Activated CD4-positive, CD25-positive, alpha-beta regulatory T cell treated with anti-CD3 and anti-CD28 coated beads, Interleukin-2, amount 50 U/mL, for 24 hours (primary cell): ENCODE measurements around the gene ILDR1.

Source experiments
- ATAC-seq, 2 donors: fragments of 150-1000 bp; cut with Tn5 transposase; one replicate each; pipeline ENCODE4 v1.10.0; 2021; ENCODE audit warnings: mild to moderate bottlenecking in 1 of 2, moderate library complexity in 1 of 2

The ILDR1 gene

DNA sequence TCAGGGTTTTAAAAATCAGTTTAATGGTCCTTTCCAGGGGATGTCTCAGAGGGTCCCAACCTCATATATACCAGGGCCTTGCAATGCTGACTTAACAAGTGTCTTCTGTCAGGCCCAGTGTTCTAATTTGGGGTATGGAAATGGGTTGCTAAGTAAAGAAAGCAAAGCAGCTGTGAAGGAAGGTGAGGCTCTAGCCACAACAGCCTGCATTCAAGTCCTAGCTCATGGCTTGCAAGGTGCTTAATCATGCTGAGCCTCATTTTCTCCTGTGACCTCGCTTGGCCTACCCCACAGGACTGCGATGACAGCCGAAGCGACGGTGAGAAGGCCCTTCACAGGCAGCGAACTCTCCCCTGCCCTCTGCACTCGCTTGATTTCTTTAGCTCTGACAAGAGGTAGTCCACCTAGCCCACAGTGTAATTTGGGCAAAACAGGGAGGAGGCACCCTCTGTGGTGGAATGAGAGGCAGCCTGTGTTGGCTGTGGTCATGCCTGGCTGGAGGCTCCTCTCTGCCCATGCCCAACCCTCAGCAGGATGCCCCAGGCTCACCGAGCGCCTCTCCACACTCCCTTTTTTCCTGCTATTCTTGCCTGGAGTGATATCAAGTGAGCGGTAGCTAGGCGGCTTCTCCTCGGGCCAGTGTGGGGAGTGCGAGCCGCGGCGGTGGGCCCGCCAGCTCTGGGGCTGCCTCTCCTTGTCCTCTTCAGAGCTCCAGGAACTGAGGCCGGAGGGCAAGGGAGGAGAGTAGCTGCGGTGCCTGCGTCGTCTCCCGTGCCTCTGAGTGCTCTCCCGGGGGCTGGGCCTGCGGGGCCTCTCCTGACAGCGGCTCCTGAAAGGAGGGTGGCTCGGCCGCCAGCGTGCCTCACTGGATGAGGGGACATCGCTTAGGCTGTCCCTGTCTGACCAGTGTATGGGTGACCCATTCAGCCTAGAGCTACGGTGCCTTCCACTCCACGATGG is 29.2 kb downstream of the ILDR1 start:
- ATAC-seq = no peak

DNA sequence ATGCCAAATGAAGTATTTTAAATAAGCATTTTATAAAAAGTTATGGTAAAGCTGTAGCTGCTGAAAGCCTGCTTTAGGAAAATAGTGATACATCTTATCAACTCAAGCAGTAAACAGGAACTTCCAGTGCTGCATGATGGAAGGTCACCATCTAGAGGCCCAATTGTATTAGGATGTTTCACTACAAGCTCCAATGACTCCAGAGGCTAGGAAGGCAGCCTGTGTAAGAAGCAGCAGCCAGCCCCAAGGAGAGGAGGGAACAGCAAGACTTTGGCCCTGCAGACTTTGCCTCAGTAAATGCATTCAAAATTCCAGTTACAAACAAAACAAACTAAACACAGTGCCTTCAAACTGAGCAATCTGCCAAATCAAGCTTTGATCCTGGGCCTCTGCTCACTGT is 32.1 kb downstream of the ILDR1 start:
- no peak for ATAC-seq

DNA sequence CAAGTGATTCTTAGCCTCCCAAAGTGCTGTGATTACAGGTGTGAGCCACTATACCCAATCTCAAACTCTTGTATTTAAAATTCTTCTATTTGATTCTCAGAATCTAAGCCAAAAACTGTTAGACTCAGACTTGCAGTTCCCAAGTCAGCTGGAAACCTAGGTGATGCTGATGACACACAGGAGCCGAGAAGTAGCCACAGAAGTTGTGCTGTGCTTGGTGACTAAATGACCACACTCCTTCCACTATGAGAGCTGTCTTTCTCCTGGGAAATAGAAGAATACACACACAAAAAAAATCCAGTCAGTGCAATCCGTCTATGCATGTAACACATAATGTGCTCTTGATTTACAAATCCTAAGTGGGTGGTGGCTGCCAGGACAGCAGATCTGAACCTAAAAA is 33.9 kb downstream of the ILDR1 start:
- no peak for ATAC-seq

DNA sequence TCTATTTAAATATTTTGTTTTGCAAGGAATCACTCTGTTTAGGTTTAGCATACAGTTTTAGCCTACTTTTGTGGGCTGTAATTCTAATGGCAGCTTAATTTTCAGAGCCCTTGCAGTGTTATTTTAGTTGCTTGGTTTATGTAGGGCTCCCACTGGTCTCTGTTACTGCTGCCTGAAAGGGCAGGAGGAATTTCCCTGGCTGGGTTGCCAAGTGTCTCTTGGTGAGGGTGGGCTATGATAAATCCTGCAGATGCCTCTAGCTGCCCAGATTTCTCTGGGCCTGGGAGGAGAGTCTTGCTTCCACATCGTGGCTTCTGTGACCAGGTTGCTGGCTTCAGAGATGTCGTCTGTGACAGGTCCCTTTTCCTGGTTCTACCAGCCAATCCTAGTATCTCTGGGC is 36.2 kb downstream of the ILDR1 start:
- no peak for ATAC-seq

DNA sequence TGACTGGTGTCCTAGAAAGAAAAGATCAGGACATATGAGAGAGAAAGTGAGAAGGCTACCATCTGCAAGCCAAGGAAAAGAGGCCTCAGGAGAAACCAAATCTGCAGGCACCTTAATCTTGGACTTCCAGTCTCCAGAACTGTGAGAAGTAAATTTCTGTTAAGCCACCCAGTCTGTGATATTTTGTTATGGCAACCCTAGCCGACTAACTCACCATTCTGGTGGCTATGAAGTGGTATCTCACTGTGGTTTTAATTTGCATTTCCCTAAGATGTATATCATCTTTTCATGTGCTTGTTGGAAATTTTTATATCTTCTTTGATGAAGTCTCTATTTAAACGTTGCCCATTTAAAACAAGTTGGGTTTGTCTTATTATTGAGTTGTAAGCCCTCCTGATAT is 40.6 kb downstream of the ILDR1 start:
- no peak for ATAC-seq

DNA sequence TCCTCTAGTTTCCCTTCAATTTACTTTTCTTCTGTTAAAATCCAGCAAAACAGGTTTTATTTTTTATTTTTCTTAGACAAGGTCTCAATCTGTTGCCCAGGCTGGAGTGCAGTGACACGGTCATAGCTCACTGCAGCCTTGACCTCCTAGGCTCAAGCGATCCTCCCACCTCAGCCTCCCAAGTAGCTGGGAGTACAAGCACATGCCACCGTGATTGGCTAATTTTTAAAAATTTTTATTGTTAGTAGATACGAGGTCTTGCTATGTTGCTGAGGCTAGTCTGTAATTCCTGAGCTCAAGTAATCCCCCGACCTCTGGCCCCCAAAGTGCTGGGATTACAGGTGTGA is 41.6 kb downstream of the ILDR1 start:
- ATAC-seq = no peak

DNA sequence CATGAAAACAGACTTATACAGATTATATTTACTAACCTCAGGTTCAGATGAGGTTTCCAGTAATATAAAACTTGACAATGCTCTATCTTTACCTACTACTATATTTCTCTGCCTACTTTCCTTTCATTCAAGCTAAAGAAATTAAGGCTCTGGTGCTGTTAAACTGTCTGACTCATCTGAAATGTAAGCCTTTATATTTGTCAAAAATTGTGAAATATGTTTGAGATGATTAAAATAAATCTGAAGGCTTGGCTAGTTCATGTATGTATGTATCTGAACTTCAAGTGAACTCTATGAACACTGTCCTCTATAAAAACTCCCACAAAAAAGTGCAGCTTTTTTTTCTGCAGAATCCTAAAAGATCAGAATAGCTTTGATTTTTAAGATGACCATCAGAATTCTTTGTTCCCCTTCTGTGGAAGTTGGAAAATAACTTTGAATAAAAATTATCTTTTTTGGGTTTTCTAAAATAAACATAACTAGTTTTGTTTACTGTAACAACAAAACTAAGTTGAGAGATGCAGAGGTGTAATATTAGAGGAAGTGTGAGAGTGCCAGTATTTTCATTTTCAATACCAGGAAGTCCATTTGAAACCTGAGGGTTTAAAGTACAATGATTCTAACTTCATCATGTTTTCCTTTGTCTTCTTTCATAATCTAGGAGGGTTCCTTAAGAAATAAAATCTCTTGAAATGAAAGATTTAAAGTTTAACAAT is 42.2 kb downstream of the ILDR1 start:
- ATAC-seq = no peak

DNA sequence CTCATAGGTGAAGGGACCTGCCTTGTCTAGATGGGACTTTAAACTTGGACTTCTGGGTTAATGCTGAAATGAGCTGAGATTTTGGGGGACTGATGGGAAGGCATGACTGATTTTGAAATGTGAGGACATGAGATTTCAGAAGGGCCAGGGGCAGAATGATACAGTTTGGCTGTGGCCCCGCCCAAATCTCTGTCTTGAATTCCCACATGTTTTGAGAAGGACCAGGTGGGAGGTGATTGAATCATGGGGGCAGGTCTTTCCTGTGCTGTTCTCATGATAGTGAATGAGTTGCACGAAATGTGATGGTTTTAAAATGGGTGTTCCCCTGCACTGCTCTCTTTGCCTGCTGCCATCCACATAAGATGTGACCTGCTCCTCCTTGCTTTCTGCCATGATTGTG is 42.8 kb downstream of the ILDR1 start:
- no peak for ATAC-seq

DNA sequence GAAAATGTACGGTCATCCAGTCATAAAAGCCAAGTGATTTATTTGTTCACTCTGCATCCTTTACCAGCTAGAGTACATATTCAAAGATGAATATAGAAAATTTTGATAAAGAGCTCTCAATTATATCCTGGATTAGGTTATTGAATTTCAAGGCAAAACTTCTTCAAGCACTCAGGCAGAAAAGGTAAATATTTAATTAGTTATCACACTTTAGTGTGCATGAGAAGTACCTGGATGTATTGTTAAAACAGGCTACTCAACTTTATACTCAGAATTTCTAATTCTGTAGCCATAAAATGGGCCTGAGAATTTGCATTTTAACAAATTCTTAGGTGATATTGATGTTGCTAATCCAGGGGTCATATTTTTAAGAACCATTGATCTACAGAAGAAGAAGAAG is 45.3 kb downstream of the ILDR1 start:
- no peak for ATAC-seq

DNA sequence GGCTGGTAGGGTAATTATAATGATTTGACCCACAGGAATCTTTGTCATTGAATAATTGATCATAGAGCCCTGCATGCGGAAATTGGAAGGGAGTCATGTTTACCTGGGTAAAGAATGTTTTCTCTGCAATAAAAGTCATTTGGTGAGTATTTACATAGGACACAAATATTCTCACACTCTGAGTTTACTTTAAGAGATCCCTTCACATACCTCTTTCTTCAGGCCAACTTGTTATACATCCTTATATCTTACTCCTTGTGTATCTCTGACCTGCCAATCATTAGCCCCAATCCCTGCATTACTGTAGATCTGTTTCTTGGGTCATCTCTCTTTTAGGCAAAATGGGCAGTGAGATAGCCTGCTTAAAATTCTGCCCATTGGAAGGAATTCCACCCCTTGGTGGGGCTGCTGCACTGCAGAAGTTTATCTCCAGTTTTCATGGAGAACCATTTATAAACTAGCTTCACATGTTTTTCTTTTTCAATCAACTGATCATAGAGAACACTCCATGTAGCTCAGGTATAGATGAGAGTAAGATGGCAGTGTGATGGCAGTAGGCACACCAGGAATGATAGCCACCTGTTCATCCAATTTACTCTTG is 46.2 kb downstream of the ILDR1 start:
- no peak for ATAC-seq

DNA sequence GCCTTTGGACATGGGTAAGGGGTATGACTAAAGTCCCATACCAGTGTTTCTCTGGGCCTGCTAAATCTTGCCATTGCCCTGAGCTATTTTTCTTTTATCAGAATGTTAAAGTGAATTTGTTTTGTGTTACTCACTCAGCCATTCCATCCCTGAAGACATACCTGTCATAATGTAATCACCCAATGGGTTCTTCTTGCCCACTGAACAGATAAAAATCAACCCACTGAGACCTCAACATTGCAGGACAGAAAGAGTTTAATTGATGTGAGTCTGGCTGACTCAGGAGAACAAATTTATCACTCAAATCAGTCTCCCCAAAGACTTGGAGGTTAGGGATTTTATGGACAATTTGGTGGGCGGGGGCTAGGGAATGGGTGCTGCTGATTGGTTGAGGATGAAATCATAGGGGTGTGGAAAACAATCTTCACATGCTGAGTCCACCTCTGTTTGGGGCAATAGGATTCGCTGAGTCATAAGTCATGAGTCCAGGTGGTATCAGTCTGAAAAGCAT is 47.4 kb downstream of the ILDR1 start:
- no peak for ATAC-seq

DNA sequence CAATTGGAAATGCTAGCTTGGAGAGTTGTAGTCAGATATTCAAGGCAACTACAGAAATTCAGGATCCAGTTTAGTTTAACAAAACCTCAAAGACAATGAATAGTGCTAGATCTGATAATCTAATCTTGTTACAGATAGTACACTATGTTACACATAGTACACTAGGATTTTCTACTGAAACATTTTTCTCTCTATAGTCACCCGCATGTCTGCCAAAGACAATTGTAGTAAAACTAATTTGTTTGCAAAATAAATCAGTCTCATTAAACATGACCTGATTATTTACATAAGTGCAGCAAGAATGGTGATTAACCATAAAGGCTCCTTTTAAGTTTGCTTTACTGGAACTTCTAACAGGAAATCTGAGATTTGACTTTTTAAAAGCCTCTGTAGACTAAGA is 52.0 kb downstream of the ILDR1 start:
- ATAC-seq = no peak

DNA sequence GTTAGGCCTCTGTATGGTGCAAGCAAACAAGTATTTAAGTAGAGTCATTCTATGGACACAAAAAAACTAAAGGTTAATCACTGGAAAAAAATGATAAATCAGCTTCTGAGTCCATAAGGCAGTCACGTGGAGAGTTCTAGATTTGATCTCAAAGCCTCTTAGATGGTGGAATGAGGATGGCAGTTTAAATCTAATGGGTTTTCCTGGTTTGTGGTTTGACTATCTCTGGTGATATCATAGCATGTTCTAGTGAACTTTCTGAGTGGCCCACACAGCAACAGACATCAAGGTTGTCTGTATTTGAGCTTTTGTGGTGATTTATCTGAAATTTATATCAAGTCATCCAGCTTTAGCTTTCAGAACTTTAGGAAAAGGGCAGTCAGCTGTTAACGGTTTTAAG is 52.4 kb downstream of the ILDR1 start:
- ATAC-seq = no peak

DNA sequence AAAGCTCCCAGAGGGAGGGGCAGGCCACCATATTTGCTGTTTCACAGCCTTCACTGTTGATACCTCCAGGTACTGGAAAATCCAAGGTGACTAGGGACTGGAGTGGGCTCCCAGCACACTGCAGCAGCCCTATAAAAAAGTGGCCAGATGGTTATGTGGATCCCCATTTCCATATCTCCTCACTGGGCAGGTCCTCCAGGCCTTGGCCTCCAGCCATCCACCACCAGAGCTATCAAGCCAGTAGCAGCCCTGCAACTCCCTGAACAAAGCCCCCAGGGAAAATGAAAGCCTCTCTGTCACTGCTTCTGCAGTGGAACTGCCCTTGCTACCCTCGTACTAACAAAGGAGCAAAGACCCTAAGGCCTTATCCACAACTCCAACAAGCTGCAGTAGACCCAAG is 58.4 kb downstream of the ILDR1 start:
- no peak for ATAC-seq

DNA sequence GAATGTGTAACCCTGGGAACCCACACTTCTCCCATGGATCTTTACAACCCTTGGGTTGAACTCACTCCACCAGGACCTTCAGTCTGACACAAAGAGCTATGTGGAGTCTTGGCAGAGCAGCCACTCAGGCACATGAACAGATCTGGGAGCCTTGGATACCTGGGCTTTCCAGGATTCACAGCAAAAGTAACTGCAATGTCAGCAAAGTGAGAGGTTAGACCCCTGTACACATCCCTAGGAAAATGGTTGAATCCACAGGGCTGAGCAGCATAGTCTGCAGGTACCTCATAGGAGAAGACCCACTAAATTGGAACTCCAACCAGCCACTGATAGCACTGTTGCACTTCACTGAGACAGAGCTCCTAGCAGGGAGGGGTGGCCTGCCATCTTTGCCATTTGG is 59.6 kb downstream of the ILDR1 start:
- ATAC-seq = no peak

DNA sequence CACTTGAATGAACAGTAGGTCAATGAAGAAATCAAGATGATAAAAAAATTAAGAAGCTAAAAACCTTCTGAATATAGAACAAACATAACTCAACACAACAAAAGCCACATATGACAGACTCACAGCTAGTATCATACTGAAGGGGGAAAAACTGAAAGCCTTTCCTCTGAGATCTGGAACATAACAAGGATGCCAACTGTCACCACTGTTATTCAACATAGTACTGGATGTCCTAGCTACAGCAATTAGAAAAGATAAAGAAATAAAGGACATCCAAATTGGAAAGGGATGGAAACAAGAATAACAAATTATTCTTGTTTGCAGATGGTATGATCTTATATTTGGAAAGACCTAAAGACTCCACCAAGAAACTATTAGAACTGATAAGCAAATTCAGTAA is 60.8 kb downstream of the ILDR1 start:
- no peak for ATAC-seq

DNA sequence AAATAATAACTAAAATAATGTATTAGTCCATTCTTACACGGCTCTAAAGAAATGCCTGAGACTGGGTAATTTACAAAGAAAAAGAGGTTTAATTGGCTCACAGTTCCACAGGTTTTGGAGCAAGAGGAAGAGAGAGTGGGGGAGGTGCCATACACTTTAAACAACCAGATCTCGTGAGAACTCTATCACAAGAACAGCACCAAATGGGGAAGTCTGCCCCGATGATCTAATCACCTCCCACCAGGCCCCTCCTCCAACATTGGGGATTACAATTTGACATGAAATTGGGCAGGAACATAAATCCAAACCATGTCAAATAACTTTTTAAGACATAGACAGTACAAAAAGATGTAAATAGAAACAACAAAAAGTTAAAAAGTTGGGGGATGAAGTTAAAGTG is 63.2 kb downstream of the ILDR1 start:
- no peak for ATAC-seq

DNA sequence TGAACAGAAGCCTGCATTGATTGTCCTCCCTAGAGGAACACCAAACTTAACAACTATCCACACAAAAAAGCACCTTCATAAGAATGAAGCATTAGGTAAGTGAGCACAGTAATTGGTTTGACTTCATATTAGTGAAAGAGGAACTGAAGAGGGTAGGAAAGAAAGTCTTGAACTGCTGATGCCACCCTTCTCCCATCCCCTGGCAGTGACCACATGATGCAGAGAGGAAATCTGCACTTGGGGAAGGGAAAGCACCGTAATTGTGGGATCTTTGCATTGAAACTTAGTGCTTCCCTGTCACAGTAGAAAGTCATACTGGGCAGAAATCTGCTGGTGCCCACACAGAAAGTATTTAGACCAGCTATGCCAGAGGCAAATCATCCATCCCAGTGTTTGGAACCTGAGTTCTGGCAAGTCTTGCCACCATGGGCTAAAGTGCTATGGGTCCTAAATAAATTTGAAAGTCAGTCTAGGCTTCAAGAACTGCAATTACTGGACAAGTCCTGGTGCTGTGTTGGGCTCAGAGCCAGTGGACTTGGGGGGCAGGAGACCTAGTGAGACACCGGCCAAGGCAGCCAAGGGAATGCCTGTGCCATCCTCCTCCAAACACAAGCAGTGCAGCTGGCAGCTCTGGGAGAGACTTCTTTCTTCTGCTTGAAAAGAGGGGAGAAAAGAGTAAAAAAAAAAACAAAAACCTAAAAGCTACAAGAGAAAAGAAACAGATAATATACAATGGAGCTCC is 64.2 kb downstream of the ILDR1 start:
- no peak for ATAC-seq

DNA sequence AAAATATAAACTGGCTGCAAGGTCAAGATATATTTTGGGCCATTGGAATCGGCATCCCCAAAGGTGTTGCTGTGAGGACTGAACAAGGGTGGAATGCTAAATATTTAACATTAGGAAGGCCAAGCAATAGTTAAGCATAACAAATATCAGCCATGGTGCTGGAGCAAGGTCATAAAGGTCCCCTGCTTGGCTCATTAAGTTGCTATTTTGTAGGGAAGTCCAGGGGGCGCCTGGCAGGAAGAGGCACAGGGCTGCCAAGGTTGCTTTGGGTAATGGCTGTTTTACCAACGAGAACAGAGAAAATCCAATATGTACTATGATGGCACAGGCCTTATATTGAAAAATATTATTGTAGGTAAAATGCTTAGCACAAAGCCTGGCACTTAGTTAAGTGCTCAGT is 65.7 kb downstream of the ILDR1 start:
- ATAC-seq = no peak

DNA sequence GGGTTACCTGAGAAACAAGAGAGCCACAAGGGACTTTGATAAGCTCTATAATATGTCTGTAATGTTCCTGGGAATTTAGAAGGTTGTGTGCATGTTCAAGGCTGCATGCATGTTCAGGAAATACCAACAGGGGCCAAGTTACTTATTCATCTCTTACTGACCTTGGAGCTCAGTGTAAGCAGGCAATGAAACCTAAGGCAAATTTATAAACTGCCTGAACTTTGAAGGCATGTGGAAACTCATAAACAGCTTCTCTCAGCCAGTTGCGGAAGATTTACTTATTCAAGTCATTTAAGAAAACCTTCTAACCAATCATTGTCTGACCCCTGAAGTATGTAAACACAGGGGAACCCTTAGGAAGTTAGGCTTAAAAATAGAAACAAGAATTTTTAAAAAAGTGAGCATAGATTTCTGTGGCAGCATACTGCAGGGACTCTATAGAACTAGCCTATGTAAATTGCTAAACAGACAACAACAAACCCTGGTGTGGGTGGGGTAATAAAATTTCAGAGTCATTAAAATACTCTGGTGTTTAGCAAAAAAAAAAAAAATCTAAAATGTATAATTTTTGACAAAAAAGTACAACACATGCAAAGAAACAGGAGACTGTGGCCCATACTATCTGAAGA is 70.6 kb downstream of the ILDR1 start:
- no peak for ATAC-seq

DNA sequence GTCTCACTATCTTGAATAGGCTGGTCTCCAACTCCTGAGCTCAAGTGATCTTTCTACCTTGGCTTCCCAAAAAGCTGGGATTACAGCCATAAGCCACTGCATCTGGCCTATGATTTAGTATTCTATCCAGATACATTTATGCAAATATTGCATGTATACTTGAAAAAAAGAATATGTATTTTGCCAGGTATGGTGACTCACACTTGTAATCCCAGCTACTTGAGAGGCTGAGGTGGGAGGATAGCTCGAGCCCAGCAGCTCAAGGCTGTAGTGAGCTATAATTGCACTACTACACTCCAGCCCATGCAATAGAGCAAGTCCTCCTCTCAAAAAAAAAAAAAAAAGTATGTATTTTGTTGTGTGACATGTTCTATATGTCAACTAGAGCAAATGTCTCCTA is 73.4 kb downstream of the ILDR1 start:
- ATAC-seq = no peak

DNA sequence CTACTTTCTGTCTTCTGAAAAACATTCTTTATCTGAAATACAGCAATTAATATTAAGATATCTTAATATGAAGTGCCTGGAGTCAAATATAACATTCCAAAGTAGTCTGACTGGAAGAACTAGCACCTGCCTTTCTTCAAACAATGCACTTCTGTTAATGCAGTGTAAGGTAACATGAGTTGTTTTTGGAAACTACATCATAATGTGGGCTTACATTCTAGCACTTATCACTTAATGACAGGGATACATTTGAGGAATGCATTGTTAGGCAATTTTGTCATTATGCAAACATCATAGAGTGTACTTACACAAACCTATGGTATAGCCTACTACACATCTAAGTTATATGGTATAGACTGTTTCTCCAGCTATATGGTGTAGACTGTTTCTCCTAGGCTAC is 78.6 kb downstream of the ILDR1 start:
- ATAC-seq = no peak
